Neural cell (in vitro differentiated cells): Measurements from ENCODE around the gene TRPC4AP.

Experiments
- CTCF ChIP-seq: fragments of 450-650 bp; IDR thresholded peaks from 2 replicates; pipeline ENCODE4 v1.5.1; 2014; ENCODE audit warnings: antibody characterized with exemption, mild to moderate bottlenecking, moderate library complexity; ENCODE audit not compliant: poor library complexity, severe bottlenecking
- EP300 ChIP-seq: fragments of 450-650 bp; conservative IDR thresholded peaks from 2 replicates; pipeline ENCODE4 v1.6.1; 2014; ENCODE audit warnings: antibody characterized with exemption, mild to moderate bottlenecking, moderate library complexity; ENCODE audit not compliant: poor library complexity, severe bottlenecking
- EZH2 ChIP-seq: fragments of 200-600, 300-800 bp; shearing (Covaris generic), sonication (generic); IDR thresholded peaks from 2 replicates; pipeline ENCODE4 v1.6.1; 2014; ENCODE audit warnings: antibody characterized with exemption, low read length, borderline replicate concordance, mild to moderate bottlenecking; ENCODE audit not compliant: insufficient read depth, poor library complexity, severe bottlenecking
- MXI1 ChIP-seq: fragments of 450-650 bp; conservative IDR thresholded peaks from 2 replicates; pipeline ENCODE4 v1.6.1; 2014; ENCODE audit warnings: antibody characterized with exemption, mild to moderate bottlenecking; ENCODE audit not compliant: poor library complexity, severe bottlenecking
- POLR2AphosphoS5 ChIP-seq: IDR thresholded peaks from 2 replicates; pipeline ENCODE4 v1.6.1; 2012
- RAD21 ChIP-seq: fragments of 450-650 bp; conservative IDR thresholded peaks from 2 replicates; pipeline ENCODE4 v1.6.1; 2014; ENCODE audit warnings: antibody characterized with exemption, mild to moderate bottlenecking, moderate library complexity
- REST ChIP-seq: IDR thresholded peaks from 2 replicates; pipeline ENCODE4 v1.6.1; 2012; ENCODE audit warnings: borderline replicate concordance
- SMC3 ChIP-seq: fragments of 450-650 bp; conservative IDR thresholded peaks from 2 replicates; pipeline ENCODE4 v1.6.1; 2014; ENCODE audit warnings: antibody characterized with exemption, mild to moderate bottlenecking, moderate library complexity; ENCODE audit not compliant: poor library complexity

- no peak for TF ChIP-seq CTCF
- no peak for TF ChIP-seq MXI1
- TF ChIP-seq EZH2: no peak
- no peak for TF ChIP-seq POLR2AphosphoS5
- no peak for TF ChIP-seq RAD21
- no peak for TF ChIP-seq EP300
- no peak for TF ChIP-seq REST
- no peak for TF ChIP-seq SMC3
Observed at GRCh38 chr20:35120012-35120701, 27.6 kb upstream of the TRPC4AP start.
